Urinary bladder (tissue), 4 donors: ENCODE results near the gene SPATA21. TPM values are rescaled to one million over a fixed set of nuclear protein-coding genes. Genes with fewer than 3 reads are reported as not detected.

Experiments
- DNase-seq: peaks from one replicate; pipeline ENCODE4 v3.0.0-alpha.2; 2015; ENCODE audit errors: extremely low spot score
- H3K27ac ChIP-seq: one replicate; pipeline ENCODE4 v1.5.1; 2013; ENCODE audit warnings: low read depth, mild to moderate bottlenecking, moderate library complexity
- H3K36me3 ChIP-seq: one replicate; pipeline ENCODE4 v1.6.1; 2013; ENCODE audit warnings: mild to moderate bottlenecking, moderate library complexity; ENCODE audit not compliant: insufficient read depth
- H3K4me1 ChIP-seq: one replicate; pipeline ENCODE4 v1.6.1; 2013; ENCODE audit warnings: mild to moderate bottlenecking, moderate library complexity; ENCODE audit not compliant: insufficient read depth
- H3K4me3 ChIP-seq: one replicate; pipeline ENCODE4 v1.5.1; 2013; ENCODE audit warnings: low read depth, low read length
- WGBS: extraction: QIAGEN DNeasy Blood & Tissue Kit; methylation state at CpG from one replicate; pipeline ENCODE4 v1.1.7; 2013; 5-methylcytosine and 5-hydroxymethylcytosine counted together
- polyA plus RNA-seq: library from polyadenylated mRNA; stranded (reverse); fragments of 200-250 nt; gene quantifications from one replicate; pipeline ENCODE4 v1.2.3, GENCODE V29; 2013
- total RNA-seq: library from RNA; depleted of rRNA; stranded (reverse); fragments of >200 nt; gene quantifications from one replicate; pipeline ENCODE4 v1.2.3, GENCODE V29; 2014
- donor health status: healthy with polysubstance abuse.
- donor health status: healthy.

The SPATA21 gene
- total and polyA plus RNA-seq, 2 donors: 0.29 TPM; not detected in 1

- H3K4me3 ChIP-seq: no peak overlapping the region
- H3K4me1 ChIP-seq: no peaks in the 10 kb centered on the region
- DNase-seq: no peak
- WGBS: 92% methylated on average over 4 of the region's 4 CpGs
- H3K36me3 ChIP-seq: peaks cover 3% of the 10 kb centered on the region
- no peak overlapping the region for H3K27ac ChIP-seq
Observed at GRCh38 chr1:16445052-16445451, 7.8 kb upstream of the SPATA21 start.

GRCh38 chr1:16443975-16444770 lies 6.9 kb upstream of the SPATA21 start:
- H3K36me3 ChIP-seq: peaks cover 3% of the 10 kb centered on the region
- H3K4me1 ChIP-seq: no peaks in the 10 kb centered on the region
- no peak overlapping the region for H3K4me3 ChIP-seq
- 68% methylated on average over 14 of the region's 14 CpGs for WGBS
- no peak overlapping the region for H3K27ac ChIP-seq
- DNase-seq: no peak

- WGBS: 70% methylated on average over 2 of the region's 2 CpGs
- no peaks in the 10 kb centered on the region for H3K36me3 ChIP-seq
Observed at GRCh38 chr1:16442941-16443340, 5.7 kb upstream of the SPATA21 start.

GRCh38 chr1:16442265-16442664 lies 5.0 kb upstream of the SPATA21 start:
- whole genome bisulfite sequencing: 92% methylated on average over 7 of the region's 7 CpGs

More at GRCh38 chr1:16442941-16443340, 5.7 kb upstream of the SPATA21 start:
- Histone ChIP-seq H3K4me1 (no peaks in the 10 kb centered on the region), H3K4me3 (no peak overlapping the region), H3K27ac (no peak overlapping the region)
- no peak for DNase-seq

GRCh38 chr1:16441282-16441665 lies 4.0 kb upstream of the SPATA21 start:
- H3K4me1 ChIP-seq: no peaks in the 10 kb centered on the region
- H3K27ac ChIP-seq: no peak overlapping the region
- peak; percentile 1 for DNase-seq
- WGBS: 1% methylated on average over 12 of the region's 12 CpGs
- H3K4me3 ChIP-seq: peak overlapping the region; percentile 86
- no peaks in the 10 kb centered on the region for H3K36me3 ChIP-seq

More at GRCh38 chr1:16442265-16442664, 5.0 kb upstream of the SPATA21 start:
- Histone ChIP-seq H3K4me3 (no peak overlapping the region), H3K4me1 (no peaks in the 10 kb centered on the region), H3K27ac (no peak overlapping the region), H3K36me3 (no peaks in the 10 kb centered on the region)
- no peak for DNase-seq

- DNase-seq: peak; percentile 76
- H3K4me3 ChIP-seq: peak within 1 kb of the TSS; percentile 86
- H3K4me1 ChIP-seq: no peaks in the 10 kb centered on the region
- under 1% methylated on average over 68 of the region's 68 CpGs for WGBS
- peak within 1 kb of the TSS; percentile 33 for H3K27ac ChIP-seq
- H3K36me3 ChIP-seq: no peaks in the 10 kb centered on the region
Observed at GRCh38 chr1:16440470-16441281, 3.5 kb upstream of the SPATA21 start, which contains the start of gene NECAP2. TSS of gene NECAP2 (plus strand) at chr1:16440724. CDS start at chr1:16440762, 38 bp downstream.

GRCh38 chr1:16440131-16440469 lies 2.9 kb upstream of the SPATA21 start:
- DNase-seq: no peak
- Histone ChIP-seq H3K27ac (peak overlapping the region; percentile 33), H3K36me3 (no peaks in the 10 kb centered on the region), H3K4me1 (no peaks in the 10 kb centered on the region), H3K4me3 (peak overlapping the region; percentile 86)
- WGBS: 49% methylated on average over 7 of the region's 7 CpGs

GRCh38 chr1:16438924-16439323 lies 1.7 kb upstream of the SPATA21 start:
- 84% methylated on average over 2 of the region's 2 CpGs for WGBS
- Histone ChIP-seq H3K36me3 (no peaks in the 10 kb centered on the region), H3K27ac (no peak overlapping the region), H3K4me3 (no peak overlapping the region), H3K4me1 (no peaks in the 10 kb centered on the region)
- DNase-seq: no peak

GRCh38 chr1:16438516-16438915 lies 1.3 kb upstream of the SPATA21 start:
- Histone ChIP-seq H3K27ac (no peak overlapping the region), H3K4me1 (no peaks in the 10 kb centered on the region), H3K4me3 (no peak overlapping the region), H3K36me3 (no peaks in the 10 kb centered on the region)
- 89% methylated on average over 2 of the region's 2 CpGs for WGBS
- DNase-seq: no peak

GRCh38 chr1:16434501-16434900 lies 2.7 kb downstream of the SPATA21 start:
- Histone ChIP-seq H3K27ac (no peak overlapping the region), H3K36me3 (no peaks in the 10 kb centered on the region), H3K4me1 (no peaks in the 10 kb centered on the region), H3K4me3 (no peak overlapping the region)
- no peak for DNase-seq
- 62% methylated on average over 2 of the region's 2 CpGs for WGBS

GRCh38 chr1:16434007-16434406 lies 3.2 kb downstream of the SPATA21 start:
- no peak overlapping the region for H3K4me3 ChIP-seq
- no peak overlapping the region for H3K27ac ChIP-seq
- H3K4me1 ChIP-seq: no peaks in the 10 kb centered on the region
- no peaks in the 10 kb centered on the region for H3K36me3 ChIP-seq
- 97% methylated on average over 4 of the region's 4 CpGs for WGBS
- DNase-seq: no peak

GRCh38 chr1:16433030-16433429 lies 4.2 kb downstream of the SPATA21 start:
- no peak for DNase-seq
- WGBS: 68% methylated on average over 9 of the region's 9 CpGs
- H3K36me3 ChIP-seq: no peaks in the 10 kb centered on the region
- no peak overlapping the region for H3K27ac ChIP-seq
- H3K4me3 ChIP-seq: no peak overlapping the region
- no peaks in the 10 kb centered on the region for H3K4me1 ChIP-seq

GRCh38 chr1:16430606-16431005 lies 6.6 kb downstream of the SPATA21 start:
- WGBS: 68% methylated on average over 3 of the region's 3 CpGs
- Histone ChIP-seq H3K4me3 (no peak overlapping the region), H3K36me3 (no peaks in the 10 kb centered on the region), H3K27ac (no peak overlapping the region), H3K4me1 (no peaks in the 10 kb centered on the region)
- DNase-seq: no peak
